ENCODE measurements around the gene ODF4.

DNA sequence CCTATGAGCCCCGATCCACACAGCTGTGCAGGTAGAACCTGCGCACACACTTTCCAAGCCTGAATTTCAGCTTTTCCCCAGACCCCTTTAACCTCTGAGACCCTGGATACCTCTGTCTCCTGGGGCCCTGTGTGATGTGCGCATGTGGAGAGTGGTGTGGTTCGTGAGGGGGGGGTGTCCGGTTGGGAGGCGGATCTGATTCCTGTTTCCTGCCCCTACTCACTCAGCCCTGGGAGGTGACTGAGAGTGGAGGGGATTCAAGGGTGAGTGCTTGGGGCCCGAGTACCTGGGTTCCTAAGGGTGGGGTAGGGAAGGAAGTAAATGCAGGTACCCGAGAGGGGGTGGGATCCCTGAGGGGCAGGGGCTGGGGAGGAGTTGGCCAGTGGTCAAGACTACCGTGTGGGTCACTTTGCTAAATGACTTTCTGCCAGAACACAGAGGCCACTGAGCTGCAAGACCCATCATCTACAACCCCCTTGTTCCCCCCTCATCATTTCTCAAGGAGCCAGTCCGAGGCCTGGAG is 29.0 kb upstream of the ODF4 start:
- TF ChIP-seq BHLHE40 (IDR thresholded peaks at IDR 0.05; ENCODE audit: low read depth, low read length), result no peak
- no peak for TF ChIP-seq CTCF (conservative IDR thresholded peaks at IDR 0.05; ENCODE audit: low read depth, low read length)
- TF ChIP-seq CHD1 (IDR thresholded peaks at IDR 0.05; ENCODE audit: low read depth, low read length), result no peak
- TF ChIP-seq CEBPB (IDR thresholded peaks at IDR 0.05; ENCODE audit: low read depth, low read length), result no peak
- no peak for TF ChIP-seq RFX5 (IDR thresholded peaks at IDR 0.05; ENCODE audit: low read depth, low read length)
- no peak for TF ChIP-seq POLR2A (IDR thresholded peaks at IDR 0.05; ENCODE audit: low read depth, low read length)
- no peak for TF ChIP-seq RAD21 (IDR thresholded peaks at IDR 0.05; ENCODE audit: low read length)
- TF ChIP-seq SMC3 (IDR thresholded peaks at IDR 0.05; ENCODE audit: low read depth, low read length), result no peak
- TF ChIP-seq NFE2L2 (IDR thresholded peaks at IDR 0.05; ENCODE audit: low read depth, low read length), result no peak
- TF ChIP-seq MAZ (IDR thresholded peaks at IDR 0.05; ENCODE audit: borderline replicate concordance, low read depth, low read length), result no peak
- TF ChIP-seq RCOR1 (IDR thresholded peaks at IDR 0.05; ENCODE audit: insufficient replicate concordance, low read length), result no peak
- TF ChIP-seq, protein P1, sequence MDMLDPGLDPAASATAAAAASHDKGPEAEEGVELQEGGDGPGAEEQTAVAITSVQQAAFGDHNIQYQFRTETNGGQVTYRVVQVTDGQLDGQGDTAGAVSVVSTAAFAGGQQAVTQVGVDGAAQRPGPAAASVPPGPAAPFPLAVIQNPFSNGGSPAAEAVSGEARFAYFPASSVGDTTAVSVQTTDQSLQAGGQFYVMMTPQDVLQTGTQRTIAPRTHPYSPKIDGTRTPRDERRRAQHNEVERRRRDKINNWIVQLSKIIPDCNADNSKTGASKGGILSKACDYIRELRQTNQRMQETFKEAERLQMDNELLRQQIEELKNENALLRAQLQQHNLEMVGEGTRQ (IDR thresholded peaks at IDR 0.05; ENCODE audit: low read depth, low read length), result no peak
- TF ChIP-seq MXI1 (IDR thresholded peaks at IDR 0.05; ENCODE audit: borderline replicate concordance, low read depth, low read length), result no peak
- TF ChIP-seq, protein P2, sequence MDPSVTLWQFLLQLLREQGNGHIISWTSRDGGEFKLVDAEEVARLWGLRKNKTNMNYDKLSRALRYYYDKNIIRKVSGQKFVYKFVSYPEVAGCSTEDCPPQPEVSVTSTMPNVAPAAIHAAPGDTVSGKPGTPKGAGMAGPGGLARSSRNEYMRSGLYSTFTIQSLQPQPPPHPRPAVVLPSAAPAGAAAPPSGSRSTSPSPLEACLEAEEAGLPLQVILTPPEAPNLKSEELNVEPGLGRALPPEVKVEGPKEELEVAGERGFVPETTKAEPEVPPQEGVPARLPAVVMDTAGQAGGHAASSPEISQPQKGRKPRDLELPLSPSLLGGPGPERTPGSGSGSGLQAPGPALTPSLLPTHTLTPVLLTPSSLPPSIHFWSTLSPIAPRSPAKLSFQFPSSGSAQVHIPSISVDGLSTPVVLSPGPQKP (IDR thresholded peaks at IDR 0.05; ENCODE audit: borderline replicate concordance, low read depth, low read length), result no peak
